Prostate gland (tissue), 2 donors: ENCODE results near the gene ITGAL. TPM values are rescaled to one million over a fixed set of nuclear protein-coding genes. Genes with fewer than 3 reads are reported as not detected.

Experiments
- DNase-seq: peaks from one replicate; pipeline ENCODE4 v3.0.0-alpha.2; 2019; ENCODE audit warnings: low spot score
- H3K27ac ChIP-seq, 2 donors: fragments of 200-600 bp; sonication (generic); 2 replicates each; pipeline ENCODE4 v1.5.1; 2017 to 2019
- H3K27me3 ChIP-seq: fragments of 200-600 bp; sonication (generic); replicated peaks from 2 replicates; pipeline ENCODE4 v1.5.1; 2019; ENCODE audit not compliant: insufficient read depth
- H3K36me3 ChIP-seq, 2 donors: fragments of 200-600 bp; sonication (generic); 1 replicate in 1 of 2; 2 replicates in 1 of 2; pipeline versions ENCODE4 v1.5.1 to v1.8.1; 2017 to 2019
- H3K4me1 ChIP-seq: fragments of 200-600 bp; sonication (generic); replicated peaks from 2 replicates; pipeline ENCODE4 v1.5.1; 2019
- H3K4me3 ChIP-seq, 2 donors: fragments of 200-600 bp; sonication (generic); 2 replicates each; pipeline ENCODE4 v1.5.1; 2017 to 2019
- H3K9me3 ChIP-seq: fragments of 200-600 bp; sonication (generic); 2 replicates; pipeline ENCODE4 v1.5.1; 2017
- CTCF ChIP-seq, 4 experiments: fragments of 200-600 bp in 2 of 4; fragments of 450-650 bp in 2 of 4; sonication (generic) in 2 of 4; IDR thresholded peaks; 1 replicate in 3 of 4; 2 replicates in 1 of 4; pipeline ENCODE4 v1.5.1; 2016 to 2019; ENCODE audit warnings: antibody characterized with exemption in 4 of 4, mild to moderate bottlenecking in 2 of 4, moderate library complexity in 2 of 4
- POLR2A ChIP-seq: fragments of 450-650 bp; IDR thresholded peaks from one replicate; pipeline ENCODE4 v1.6.1; 2016; ENCODE audit warnings: antibody characterized with exemption, mild to moderate bottlenecking
- POLR2AphosphoS5 ChIP-seq: sonication (generic); formaldehyde crosslinking; IDR thresholded peaks from one replicate; pipeline ENCODE4 v1.6.1; 2017; ENCODE audit warnings: antibody characterized with exemption
- WGBS: methylation state at CpG from one replicate; pipeline ENCODE4 v1.1.5; 2018; 5-methylcytosine and 5-hydroxymethylcytosine counted together
- intact Hi-C: fragments of 100-400 bp; cut with DNase I; formaldehyde crosslinking; loops from one replicate; pipeline ENCODE4 v1.14.2; 2022
- total RNA-seq, 2 donors: library from RNA; depleted of rRNA; stranded (reverse); fragments of >200 nt; gene quantifications; one replicate each; pipeline ENCODE4 v1.1.0, GENCODE V29; 2016

ITGAL gene
- total RNA-seq, 2 donors from 2014 or later: 2.5 to 12.7 TPM

DNA sequence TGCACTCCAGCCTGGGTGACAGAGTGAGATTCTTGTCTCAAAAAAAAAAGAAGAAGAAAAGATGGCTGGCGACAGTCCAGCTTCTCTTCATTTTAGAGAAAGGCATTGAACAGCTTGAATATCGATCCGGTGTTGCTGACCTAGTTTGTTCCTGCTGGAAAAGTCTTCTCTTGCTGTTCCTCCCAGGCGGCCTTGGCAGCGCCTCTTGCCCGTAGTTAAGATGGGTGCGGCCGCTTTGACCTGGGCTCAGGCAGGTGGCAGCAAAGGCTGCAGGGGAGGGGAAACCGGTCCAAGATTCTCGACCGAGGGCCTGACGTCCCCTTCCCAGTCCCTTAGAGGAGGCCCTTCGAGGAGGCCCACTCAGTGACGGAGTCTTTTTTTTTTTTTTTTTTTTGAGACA, 89.5 kb downstream of the ITGAL start:
- Histone ChIP-seq H3K27me3 (no peaks in the 10 kb centered on the region), H3K9me3 (no peaks in the 10 kb centered on the region), H3K27ac (no peak overlapping the region), H3K36me3 (no peaks in the 10 kb centered on the region), H3K4me3 (no peak overlapping the region), H3K4me1 (no peaks in the 10 kb centered on the region)
- no peak for TF ChIP-seq POLR2AphosphoS5
- TF ChIP-seq CTCF (IDR thresholded peaks at IDR 0.05): no peak
- no peak for TF ChIP-seq POLR2A
- DNase-seq: no peak
- intact Hi-C loops: no loop called here
- WGBS: 93% methylated on average over 14 of the region's 14 CpGs

DNA sequence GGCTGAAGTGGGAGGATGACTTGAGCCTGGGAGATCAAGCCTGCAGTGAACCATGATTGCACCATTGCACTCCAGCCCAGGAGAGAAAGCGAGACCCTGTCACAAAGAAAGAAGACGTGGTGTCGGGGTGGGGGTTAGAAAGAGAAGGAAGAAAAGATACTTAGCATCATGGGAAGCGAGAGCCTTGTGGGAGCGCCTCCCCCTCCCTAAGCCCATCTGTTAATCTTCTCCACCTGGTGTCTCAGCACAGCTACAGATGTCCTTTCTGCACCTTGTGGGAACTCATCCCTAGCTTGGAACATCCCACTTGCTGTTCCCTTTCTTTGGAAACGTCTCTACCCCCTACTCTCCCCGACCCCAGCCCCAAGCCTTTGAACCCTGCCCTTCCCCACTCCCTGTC, 93.0 kb downstream of the ITGAL start:
- WGBS: 69% methylated on average over 7 of the region's 7 CpGs
- Histone ChIP-seq H3K27ac (no peak overlapping the region), H3K4me3 (no peak overlapping the region), H3K4me1 (no peaks in the 10 kb centered on the region), H3K27me3 (no peaks in the 10 kb centered on the region), H3K36me3 (no peaks in the 10 kb centered on the region), H3K9me3 (no peaks in the 10 kb centered on the region)
- intact Hi-C loops: no loop called here
- TF ChIP-seq POLR2A (no peak), POLR2AphosphoS5 (no peak)
- no peak for DNase-seq

DNA sequence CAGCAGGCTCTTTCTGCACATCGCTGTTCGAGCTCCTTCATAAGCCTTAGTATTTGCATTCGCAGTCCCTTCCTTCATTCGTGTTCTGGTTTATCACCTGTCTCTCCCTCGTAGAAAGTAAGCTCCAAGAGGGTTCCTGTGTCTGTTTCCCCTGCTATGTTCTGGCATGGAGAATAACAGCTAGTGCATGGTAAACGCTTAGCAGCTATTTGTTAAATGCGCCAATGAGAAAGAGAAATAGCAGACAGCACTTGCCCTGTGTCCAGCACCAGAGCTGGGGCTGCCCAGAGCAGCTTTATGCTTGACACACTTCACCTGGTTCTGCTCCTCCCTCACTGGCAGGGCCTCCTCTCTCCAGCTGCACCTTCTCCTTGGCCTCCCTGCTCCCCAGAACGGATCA, 93.4 kb downstream of the ITGAL start:
- WGBS: 55% methylated on average over 8 of the region's 8 CpGs
- intact Hi-C loops: no loop called here

DNA sequence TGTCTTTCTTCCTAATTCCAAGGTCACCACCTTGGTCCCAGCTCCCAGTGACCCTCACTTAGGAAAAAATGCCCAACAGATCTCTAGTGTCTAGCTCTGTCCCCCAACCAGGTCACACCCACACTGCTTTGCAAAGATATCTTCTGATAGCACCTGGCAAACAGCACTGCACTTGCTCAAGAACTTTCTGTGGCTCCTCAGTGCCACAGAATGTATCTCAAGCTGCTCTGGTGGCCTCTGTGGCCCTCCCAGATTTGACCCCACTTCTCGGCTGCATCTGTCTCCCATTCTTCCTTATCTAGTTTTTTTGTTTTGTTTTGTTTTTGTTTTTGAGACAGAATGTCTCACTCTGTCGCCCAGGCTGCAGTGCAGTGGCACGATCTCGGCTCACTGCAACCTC, 94.0 kb downstream of the ITGAL start:
- WGBS: 88% methylated on average over 4 of the region's 4 CpGs
- Histone ChIP-seq H3K27me3 (no peaks in the 10 kb centered on the region), H3K9me3 (no peaks in the 10 kb centered on the region), H3K4me1 (no peaks in the 10 kb centered on the region), H3K27ac (no peak overlapping the region), H3K36me3 (no peaks in the 10 kb centered on the region), H3K4me3 (no peak overlapping the region)
- TF ChIP-seq CTCF (IDR thresholded peaks at IDR 0.05) (no peak), POLR2AphosphoS5 (no peak), POLR2A (no peak)
- DNase-seq: no peak
- intact Hi-C loops: no loop called here

More for the DNA sequence above, 93.4 kb downstream of the ITGAL start:
- Histone ChIP-seq H3K36me3 (no peaks in the 10 kb centered on the region), H3K27me3 (no peaks in the 10 kb centered on the region), H3K27ac (no peak overlapping the region), H3K9me3 (no peaks in the 10 kb centered on the region), H3K4me1 (no peaks in the 10 kb centered on the region), H3K4me3 (no peak overlapping the region)
- no peak for TF ChIP-seq CTCF (IDR thresholded peaks at IDR 0.05)
- TF ChIP-seq POLR2A: no peak
- no peak for TF ChIP-seq POLR2AphosphoS5
- no peak for DNase-seq

GRCh38 chr16:30567160-30567990, 94.8 kb downstream of the ITGAL start:
- WGBS: 76% methylated on average over 14 of the region's 14 CpGs
- peak overlapping the region in 1 of 2 donors; percentile 28 for H3K27ac ChIP-seq
- intact Hi-C loops: no loop called here

More at GRCh38 chr16:30567160-30567990, 94.8 kb downstream of the ITGAL start:
- Histone ChIP-seq H3K27me3 (no peaks in the 10 kb centered on the region), H3K9me3 (no peaks in the 10 kb centered on the region), H3K36me3 (no peaks in the 10 kb centered on the region), H3K4me3 (no peak overlapping the region), H3K4me1 (peaks cover 3% of the 10 kb centered on the region)
- no peak for DNase-seq
- TF ChIP-seq CTCF (IDR thresholded peaks at IDR 0.05): no peak
